NCI-H2227 (cell line): ENCODE data around the gene SMIM24.

ENCODE experiments used
- DNase-seq: peaks from one replicate; lab custom pipeline; 2025; ENCODE audit not compliant: unreplicated experiment; lab: John Stamatoyannopoulos, UW

SMIM24 gene

DNA sequence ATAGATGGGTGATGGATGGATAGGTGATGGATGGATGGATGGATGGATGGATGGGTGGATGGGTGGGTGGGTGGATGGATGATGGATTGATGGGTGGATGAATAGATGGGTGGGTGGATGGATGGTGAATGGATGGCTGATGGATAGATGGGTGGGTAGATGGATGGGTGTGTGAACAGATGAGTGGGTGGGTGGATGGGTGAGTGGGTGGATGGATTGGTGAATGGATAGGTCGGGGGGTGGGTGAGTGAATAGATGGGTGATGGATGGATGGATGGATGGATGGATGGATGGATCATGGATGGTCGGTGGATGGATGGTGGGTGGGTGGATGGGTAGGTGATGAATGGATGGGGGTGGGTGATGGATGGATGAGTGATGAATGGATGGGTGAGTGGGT, 3.5 kb downstream of the SMIM24 start:
- no peak for DNase-seq

DNA sequence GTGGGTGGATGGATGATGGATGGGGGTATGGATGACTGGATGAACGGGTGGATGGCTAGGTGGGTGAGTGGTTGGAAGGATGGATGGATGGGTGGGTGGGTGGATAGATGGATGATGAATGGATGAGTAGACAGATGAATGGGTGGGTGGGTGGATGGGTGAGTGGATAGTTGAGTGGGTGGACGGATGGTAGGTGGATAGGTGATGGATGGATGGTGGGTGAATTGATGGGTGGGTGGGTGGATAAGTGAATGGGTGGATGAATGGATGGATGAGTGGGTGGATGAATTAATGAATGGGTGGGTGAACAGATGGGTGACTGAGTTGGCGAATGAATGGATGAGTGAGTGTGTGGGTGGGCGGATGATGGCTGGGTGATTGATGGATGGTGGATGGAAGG, 4.9 kb downstream of the SMIM24 start:
- DNase-seq = no peak

DNA sequence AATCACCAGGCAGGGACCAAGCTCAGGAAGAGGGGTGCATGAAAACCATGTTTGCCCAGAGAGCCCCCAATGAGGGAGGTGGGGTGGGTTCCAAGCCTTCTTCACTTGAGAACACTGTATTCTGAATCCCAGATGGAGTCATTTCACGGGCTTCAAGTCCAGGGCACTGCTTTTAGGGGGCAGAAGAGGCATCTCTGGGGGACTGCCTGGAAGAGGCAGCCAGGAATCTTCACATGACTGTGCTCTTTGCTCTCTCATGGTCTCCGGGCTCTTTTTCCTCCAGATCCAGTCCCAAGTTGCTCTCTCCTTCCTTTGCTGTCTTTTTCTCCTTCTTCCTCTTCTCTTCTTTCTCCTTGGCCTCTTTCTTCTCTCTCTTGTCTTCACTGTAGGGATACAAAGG, 5.7 kb downstream of the SMIM24 start:
- DNase-seq = no peak

DNA sequence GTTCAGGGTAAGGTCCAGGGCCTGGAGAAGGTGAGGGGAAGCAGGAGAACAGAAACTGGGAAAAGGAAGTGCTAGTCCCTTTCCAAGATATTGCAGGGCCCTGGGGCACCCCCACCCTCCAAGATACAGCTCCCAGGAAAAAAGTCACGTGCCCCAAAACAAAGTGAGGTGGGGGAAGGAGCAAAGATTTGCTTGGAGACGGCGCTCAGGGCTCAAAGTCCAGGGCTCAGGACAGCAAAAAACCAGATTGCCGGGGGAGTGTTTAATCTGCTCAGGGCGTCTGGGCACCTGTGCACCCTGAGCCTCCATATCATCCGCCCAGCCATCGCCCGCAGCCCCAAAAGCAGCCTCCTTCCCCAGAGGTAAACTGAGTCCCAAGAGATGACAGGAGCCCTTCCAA, 6.3 kb downstream of the SMIM24 start:
- no peak for DNase-seq

DNA sequence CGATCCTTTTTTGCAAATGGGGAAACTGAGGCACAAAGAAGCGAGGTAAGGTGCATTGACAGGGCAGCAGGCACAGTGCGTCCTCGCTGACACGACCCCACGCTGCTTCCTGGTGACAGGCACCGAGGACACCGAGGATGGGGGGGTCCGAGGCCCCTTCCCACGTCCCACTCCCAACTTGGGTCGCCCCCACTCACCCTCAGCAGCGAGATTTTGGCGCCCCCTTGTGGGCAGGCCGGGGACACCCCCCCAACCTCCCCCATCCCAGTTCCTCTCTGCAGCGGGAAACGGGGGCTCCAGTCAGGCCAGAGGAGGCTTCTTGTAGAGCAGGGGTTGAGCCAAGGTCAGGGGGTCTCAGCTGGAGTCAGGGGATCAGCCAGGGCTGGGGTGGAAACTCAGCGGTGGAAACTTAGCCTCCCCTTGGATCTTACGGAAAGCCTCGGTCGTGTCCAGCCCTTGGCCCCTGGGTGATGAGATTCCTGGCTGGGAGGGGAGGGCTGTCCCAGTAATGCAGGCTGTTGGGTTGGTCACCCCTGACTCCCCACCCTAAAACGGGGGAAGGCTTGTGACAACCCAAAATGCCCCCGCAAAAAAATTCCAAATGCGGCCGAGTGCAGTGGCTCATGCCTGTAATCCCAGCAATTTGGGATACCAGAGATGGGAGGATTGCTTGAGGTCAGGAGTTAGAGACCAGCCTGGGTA, 8.2 kb downstream of the SMIM24 start:
- no peak for DNase-seq

DNA sequence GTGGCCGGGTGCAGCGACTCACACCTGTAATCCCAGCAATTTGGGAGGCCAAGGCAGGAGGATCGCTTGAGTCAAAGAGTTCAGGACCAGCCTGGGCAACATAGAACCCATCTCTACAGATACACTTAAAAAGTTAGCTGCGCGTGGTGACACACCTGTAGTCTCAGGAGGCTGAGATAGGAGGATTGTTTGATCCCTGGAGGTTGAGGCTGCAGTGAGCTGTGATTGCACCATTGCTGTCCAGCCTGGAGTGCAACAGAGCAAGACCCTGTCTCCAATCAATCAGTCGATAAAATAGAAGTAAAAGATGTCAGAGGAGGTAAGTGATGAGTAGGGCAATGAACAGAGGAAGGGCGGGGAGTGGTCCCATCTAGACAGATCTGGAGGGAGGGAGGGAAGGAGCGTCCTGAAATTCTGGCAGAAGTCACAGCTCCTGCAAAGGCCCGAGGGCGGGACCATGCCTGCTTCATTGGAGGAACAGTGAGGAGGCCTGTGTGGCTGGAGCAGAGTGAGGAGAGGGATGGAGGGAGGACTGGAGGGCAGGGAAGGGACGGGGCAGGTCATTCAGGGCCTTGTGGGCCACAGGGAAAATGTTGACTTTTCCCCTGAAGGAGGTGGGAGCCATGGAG, 9.7 kb downstream of the SMIM24 start:
- no peak for DNase-seq

DNA sequence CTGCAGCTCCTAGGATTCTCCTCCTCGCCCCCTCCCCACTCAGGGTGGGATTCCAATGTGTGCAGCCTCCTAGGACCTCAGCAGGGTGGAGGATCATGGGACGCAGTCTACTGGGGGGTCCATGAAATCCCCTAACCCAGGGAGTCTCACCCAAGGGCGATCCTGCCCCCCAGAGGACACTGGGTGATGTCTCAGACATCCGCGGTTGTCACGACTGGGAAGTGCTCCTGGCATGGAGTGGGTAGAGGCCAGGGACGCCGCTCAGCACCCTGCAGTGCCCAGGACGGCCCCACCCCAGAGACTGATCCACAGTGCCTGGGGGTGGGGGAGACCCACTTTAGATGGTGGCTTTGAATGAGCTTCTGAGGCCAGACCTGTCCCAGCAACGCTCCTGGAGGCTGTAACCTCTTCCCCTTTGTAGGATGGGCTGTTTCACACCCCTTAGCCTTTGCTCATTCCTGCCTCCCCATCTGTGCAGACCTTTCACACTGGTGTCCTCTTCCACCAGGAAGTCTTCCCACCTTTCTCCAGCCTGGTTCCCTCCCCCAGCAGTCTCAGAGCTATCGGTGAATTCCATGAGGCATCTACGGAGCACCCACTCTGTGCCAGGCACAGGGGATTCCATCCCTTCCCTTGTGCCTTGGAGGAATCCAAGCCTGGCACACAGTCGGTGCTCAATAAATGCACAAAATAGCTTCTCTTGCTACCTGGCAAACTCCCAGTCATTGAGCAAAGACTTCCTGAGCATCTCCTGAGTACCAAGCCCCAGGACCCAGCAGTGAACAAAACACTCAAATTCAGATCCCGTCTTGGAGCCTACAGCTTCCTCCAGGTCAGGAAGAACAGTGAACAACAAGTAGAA, 10.5 kb downstream of the SMIM24 start:
- no peak for DNase-seq

DNA sequence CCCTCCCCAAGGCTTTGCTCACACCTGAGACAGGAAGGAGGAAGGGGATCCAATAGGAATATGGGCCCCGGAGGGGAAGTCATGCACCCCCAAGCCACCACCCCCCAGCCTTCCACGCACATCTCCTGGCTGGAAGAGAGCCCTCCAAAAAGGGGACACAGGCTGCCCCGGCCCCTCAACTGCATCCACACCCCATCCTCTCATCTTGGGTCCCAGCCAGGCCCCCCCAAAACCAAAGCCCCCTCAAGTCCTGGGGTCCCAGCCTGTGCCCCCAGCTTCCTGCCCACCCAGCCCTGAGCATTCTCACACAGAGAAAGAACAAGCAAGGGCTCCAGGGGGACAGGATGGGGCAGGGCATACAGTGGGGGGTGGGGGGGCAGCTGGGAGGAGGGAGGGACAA, 12.1 kb downstream of the SMIM24 start:
- DNase-seq = no peak

DNA sequence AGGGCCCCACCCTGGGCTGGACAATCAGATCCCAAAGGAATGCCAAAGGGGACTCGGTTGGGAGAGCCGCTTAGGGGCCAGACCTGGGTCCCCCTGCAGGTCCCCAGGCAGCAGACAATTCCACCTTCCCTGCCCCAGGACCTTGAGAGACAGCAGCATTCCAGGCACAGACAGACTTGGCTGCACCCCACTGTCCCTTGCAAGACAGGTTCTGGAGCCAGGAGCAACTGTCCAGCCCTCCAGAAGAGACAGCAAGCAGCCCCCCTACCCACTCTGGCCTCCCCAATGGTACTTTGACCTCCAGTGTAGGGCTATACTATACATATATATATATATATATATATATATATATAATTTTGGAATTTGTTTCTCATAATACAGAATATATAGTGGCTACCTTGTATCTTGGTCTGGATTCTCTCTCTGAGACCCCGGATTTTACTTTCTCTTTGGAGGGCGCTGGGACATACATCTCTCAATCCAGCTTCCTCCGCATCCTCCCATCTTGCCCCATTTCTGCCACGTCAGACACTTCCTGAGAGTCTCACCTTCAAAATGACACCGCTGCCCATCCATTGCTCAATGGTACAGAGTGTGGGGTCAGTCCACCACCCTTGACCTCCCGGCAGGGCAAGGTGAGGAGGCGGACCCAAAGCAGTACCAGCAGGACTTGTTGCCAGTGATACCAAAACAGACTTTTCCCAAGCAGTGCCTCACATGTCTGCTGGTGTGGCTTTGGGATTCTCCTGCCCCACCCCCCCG, 12.7 kb downstream of the SMIM24 start:
- DNase-seq = no peak

DNA sequence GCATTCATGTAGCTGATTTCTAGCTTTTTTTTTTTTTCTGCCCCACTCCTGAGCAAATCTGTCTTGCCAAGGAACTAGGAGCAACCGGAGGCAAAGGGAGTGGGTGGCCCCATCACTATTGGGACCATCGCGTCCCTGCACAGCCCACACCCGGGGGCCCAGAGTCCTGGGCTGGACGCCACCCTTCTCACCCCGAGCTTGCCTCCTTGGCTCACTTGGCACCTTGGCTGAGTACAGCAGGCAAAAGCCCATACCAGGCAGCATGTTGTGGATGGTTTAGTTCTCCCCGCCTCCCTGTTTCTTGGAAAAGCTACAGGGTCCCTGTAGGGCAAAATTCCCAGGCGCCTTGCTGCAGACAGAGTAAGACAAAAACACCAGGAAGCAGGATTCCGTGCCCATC, 13.7 kb downstream of the SMIM24 start:
- DNase-seq = no peak

DNA sequence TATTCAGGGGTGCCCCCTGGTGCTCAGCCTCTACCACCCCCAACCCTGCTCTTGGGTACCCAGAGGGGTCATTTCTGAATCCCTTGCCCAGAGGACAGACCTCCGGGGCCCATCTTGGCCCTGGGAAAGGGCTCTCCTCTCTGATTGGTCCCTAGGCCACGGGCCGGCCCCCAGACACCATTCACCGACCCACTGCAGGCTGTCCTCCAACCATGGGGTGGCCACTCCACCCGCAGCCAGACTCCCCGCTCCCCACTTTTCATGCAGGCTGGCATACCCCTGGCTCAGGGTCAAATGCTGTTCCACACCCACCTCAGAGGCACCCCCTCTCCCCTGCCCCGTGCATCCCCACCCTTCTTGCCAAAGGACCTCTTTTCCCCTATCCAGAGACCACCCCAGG, 14.8 kb downstream of the SMIM24 start:
- DNase-seq = no peak

DNA sequence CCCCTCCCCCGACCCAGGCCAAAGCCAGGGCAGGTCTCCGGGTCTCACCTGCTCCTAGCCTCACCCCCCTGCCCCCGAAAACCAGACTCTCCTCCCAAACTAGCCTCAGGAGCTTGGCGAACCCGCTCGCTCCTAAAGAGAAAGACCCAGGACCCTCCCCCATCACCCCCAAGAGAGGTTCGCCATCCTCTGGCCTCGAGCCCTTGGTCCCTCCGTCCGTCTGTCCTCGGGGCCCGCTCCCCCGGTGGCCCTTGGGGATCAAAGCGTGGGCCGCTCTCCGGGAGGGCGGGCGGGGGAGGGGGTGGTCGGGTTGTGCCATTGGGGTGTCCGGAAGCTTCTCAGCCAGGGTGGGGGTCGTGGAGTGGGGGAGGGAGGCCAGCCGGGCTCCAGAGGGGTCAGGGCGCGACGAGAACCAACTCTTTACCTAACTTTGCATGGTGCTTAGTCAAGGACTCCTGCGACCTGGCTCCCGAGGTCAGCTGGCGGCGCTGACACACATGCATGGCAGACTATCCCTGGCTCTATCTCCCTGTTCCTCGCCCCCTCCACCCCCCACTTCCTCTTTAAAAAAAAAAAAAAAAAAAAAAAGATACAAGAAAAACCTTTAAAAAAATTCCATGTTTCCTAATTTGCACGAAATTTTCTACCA, 15.6 kb downstream of the SMIM24 start:
- no peak for DNase-seq

DNA sequence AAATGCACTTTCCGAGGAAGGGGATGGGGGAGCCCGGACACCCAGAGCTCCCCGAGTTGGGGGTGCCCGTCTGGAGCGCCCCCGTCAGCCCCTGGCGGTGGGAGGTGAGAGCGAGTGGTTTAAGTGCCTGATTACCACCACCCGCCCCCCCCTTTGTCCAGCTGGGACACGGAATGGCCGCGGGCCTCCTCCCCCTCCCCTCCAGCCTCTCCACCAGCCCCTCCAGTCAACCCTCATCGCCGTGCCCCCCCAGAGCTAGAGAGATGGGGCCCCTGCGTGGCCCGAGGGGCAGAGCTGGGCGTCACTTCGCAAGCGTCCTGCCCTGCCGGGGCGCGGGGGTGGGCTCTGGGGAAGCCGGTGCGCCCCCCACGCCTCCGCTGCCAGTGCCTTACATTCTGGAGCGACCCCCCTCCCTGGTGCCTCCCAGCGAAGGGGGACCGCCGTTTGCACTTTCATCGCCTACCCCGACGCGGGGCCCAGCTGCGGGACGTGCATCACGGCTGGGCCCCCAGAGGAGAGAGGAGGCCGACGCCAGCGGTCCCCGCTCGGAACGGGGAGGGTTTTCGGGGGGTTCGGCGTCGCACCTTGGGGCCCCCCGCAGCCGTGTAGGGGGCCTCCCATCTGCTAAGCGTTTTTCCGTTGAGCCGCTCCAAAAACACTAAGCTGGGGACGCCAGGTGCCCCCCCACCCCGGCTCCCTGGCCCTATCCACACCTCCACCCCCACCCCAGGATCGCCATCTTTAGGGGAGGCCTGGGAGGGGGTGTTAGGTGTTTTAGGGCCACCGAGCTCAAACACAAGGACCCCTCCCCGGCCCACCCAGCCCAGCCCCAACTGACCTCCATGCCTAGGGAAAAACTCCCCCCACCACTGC, 16.4 kb downstream of the SMIM24 start:
- no peak for DNase-seq

DNA sequence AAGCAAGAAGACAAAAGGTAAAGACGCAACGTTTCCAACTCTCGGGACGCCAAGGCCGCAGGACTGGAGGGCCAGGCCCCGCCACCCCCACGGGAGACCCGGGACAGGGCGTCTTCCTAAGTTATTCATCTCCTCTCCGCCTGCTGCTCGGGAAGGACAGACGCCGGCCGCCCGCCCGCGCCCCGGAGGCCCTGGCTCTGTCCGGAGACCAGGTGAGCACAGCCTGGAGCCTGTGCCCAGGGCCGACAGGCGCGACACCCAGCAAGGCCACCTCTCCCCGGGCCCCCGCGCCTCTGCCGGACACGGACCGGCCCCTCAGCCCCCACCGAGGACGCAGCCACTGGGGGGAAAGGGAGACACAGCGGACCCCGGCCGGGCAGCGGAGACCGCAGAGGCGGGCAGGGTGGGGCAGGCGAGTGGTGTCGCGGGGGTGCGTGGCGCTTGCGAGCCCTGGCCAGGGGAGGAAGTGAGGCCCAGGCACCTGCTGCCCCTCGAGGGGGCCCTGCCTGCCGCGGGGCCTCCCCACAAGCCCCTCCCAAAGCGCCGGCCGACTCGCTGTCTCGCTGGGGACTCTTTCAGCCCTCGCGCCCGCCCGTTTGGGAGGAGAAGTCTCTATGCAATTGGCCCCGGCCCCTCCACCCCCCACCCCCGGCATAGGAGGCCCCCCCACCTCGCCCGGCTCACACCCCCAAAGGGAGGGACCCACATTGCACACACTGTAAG, 17.2 kb downstream of the SMIM24 start:
- DNase-seq = no peak

DNA sequence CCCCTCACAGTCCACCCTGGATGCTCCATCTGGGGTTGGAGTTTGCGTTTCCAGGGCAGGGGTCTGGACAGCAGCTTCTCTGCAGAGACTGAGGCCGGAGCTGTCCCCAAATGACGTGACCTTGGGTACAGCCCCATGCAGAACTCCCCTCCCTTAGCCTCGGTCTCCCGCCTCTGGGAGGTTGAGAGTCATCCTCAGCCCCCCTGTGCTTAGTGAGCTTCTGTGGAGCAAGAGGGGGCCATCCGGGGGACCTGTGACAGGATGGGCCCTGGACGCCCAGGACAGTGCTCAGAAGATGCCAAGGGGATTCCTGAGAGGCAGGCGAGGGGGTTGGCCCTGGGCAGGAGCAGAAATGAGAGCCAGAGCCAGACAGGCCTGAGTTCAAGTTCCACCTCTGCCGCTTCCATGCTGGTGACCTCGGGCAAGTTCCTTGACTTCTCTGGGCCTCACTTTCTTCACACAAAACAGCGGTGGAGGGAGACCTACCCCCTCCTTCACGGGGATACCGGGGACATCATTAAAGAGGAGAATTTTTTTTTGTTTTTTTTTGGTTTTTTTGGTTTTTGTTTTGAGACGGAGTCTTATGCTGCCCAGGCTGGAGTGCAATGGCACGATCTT, 20.3 kb downstream of the SMIM24 start:
- no peak for DNase-seq

DNA sequence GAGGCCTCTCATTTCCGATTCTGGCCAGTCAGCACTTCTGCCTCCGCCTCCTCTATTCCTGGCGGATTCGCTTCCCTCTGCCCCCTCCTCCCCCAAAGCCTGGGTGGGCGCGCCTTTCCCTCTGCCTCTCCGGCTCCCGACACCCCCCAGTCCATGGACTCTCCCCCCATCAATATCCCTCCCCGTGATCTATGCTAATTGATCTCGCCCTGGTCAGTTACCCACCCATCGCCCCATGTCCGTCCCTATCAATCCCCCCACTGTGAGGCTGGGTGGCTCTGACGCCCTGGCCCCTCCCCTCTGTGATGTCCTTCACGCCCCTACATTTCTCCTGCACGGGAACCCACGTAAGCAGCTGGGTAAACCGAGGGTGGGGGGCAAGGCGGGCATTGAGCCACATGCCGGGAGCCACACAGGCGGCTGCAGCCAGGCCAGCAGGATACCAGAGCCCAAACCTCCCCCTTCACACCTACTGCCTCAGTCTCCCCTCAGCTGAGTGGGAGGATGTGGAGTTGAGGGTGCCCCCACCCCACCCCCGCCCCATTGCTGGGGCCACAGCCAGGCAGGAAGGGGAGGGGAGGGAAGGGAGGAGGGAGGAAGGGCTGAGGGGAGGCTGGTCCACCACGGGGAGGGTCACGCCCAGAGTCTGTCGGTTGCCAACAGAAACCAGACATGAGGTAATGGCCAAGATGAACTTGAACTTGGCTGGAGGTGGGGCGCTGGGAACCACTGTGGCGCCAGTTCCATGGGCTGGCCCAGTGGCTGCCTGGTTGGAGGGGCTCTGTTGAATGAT, 21.0 kb downstream of the SMIM24 start:
- DNase-seq = no peak

DNA sequence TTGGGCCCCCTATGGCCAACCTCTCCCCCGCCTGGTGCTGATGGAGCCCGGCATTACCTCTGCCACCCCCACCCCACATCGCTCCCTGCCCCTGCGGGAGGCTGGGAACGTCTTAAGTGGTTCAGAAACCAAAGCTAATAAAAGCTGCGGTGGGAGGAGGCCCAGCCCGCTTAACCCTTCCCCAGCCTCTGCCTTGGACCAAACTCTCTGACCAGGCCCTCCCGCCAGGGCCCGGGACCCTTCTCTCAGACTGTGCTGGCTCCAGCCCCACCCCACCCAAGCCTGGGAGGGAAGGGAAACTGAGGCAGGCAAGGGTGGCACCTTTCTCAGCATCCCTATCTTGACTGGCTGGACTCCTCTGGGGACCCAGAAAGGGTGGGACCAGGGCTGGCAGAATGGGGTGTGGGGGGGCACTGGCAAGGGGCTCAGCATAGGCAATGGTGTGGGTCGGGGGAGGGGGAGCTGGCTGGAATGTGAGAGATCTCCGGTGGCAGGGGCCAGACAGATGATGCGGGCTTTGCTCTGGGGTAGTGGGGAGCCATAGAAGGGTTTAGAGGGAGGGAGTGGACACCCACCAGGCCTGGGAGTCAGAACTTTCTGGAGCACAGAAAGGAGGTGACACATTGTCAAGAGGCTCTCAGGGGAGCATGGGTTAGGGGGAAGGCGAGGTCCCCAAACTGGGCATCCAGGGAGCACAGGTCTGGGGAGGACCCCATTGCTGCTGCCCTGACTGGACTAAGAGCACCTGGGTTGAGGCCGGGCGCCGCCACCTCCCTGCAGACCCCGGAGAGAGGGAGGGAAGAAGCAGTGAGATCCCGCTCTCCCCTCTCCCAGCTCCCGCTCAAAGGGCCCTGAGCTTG, 21.9 kb downstream of the SMIM24 start:
- DNase-seq = no peak
